HL-60 (cell line): ENCODE data around the gene ZSWIM8.

Source experiments
- CTCF ChIP-seq: IDR thresholded peaks from one replicate; pipeline ENCODE4 v1.5.1; 2011; ENCODE audit warnings: low read length, control low read depth, inconsistent platforms; ENCODE audit not compliant: insufficient read depth
- POLR2AphosphoS5 ChIP-seq: IDR thresholded peaks from 2 replicates; pipeline ENCODE4 v1.6.1; 2012; ENCODE audit warnings: low read depth
- REST ChIP-seq: IDR thresholded peaks from 2 replicates; pipeline ENCODE4 v1.6.1; 2012; ENCODE audit warnings: low read depth; ENCODE audit not compliant: insufficient replicate concordance

- TF ChIP-seq CTCF (no peak), POLR2AphosphoS5 (no peak), REST (no peak)
These were observed 5.1 kb upstream of the ZSWIM8 start for GRCh38 chr10:73780301-73780700.
